Suprapubic skin (tissue), 4 donors: Measurements from ENCODE around the gene CXCR3. TPM values are rescaled to one million over a fixed set of nuclear protein-coding genes. Genes with fewer than 3 reads are reported as not detected.
"Not testable (repeated sequence)": the region's sequence is repeated elsewhere in the genome, so short reads cannot be mapped to it uniquely, and the experiment has no call there.

Experiments used
- DNase-seq, 2 donors: peaks; one replicate each; pipeline ENCODE4 v3.0.0-alpha.2; 2019; ENCODE audit warnings: low spot score in 2 of 2
- H3K27ac ChIP-seq: fragments of 200-600 bp; sonication (generic); one replicate; pipeline ENCODE4 v1.5.1; 2019
- H3K27me3 ChIP-seq: fragments of 200-600 bp; sonication (generic); one replicate; pipeline ENCODE4 v1.5.1; 2019
- H3K36me3 ChIP-seq: fragments of 200-600 bp; sonication (generic); one replicate; pipeline ENCODE4 v1.5.1; 2019
- H3K4me1 ChIP-seq: fragments of 200-600 bp; sonication (generic); one replicate; pipeline ENCODE4 v1.5.1; 2019
- H3K4me3 ChIP-seq: fragments of 200-600 bp; sonication (generic); one replicate; pipeline ENCODE4 v1.5.1; 2019; ENCODE audit warnings: mild to moderate bottlenecking
- H3K9me3 ChIP-seq: fragments of 200-600 bp; sonication (generic); one replicate; pipeline ENCODE4 v1.5.1; 2019
- EP300 ChIP-seq: sonication (generic); formaldehyde crosslinking; IDR thresholded peaks from one replicate; pipeline ENCODE4 v1.6.1; 2017; ENCODE audit warnings: antibody characterized with exemption
- POLR2A ChIP-seq, 2 donors: fragments of 450-650 bp; IDR thresholded peaks; one replicate each; pipeline ENCODE4 v1.6.1; 2017; ENCODE audit warnings: antibody characterized with exemption in 2 of 2, mild to moderate bottlenecking in 2 of 2, moderate library complexity in 2 of 2
- POLR2AphosphoS5 ChIP-seq, 3 donors: sonication (generic); formaldehyde crosslinking; IDR thresholded peaks; one replicate each; pipeline ENCODE4 v1.6.1; 2017; ENCODE audit warnings: antibody characterized with exemption in 3 of 3
- WGBS: methylation state at CpG from one replicate; pipeline ENCODE4 v1.1.5; 2018; 5-methylcytosine and 5-hydroxymethylcytosine counted together
- total RNA-seq, 4 donors: library from RNA; depleted of rRNA; stranded (reverse); fragments of >200 nt; gene quantifications; one replicate each; pipeline ENCODE4 v1.1.0, GENCODE V29; 2016
- TF ChIP-seq, protein P1 (sequence below), 2 donors: fragments of 200-600 bp in 1 of 2; fragments of 450-650 bp in 1 of 2; sonication (generic) in 1 of 2; IDR thresholded peaks; one replicate each; pipeline ENCODE4 v1.5.1; 2016 to 2019; ENCODE audit warnings: antibody characterized with exemption in 2 of 2, mild to moderate bottlenecking in 1 of 2, moderate library complexity in 1 of 2

Gene CXCR3
- total RNA-seq, 4 donors from 2014 or later = 0.29 to 0.30 TPM; not detected in 2

DNA sequence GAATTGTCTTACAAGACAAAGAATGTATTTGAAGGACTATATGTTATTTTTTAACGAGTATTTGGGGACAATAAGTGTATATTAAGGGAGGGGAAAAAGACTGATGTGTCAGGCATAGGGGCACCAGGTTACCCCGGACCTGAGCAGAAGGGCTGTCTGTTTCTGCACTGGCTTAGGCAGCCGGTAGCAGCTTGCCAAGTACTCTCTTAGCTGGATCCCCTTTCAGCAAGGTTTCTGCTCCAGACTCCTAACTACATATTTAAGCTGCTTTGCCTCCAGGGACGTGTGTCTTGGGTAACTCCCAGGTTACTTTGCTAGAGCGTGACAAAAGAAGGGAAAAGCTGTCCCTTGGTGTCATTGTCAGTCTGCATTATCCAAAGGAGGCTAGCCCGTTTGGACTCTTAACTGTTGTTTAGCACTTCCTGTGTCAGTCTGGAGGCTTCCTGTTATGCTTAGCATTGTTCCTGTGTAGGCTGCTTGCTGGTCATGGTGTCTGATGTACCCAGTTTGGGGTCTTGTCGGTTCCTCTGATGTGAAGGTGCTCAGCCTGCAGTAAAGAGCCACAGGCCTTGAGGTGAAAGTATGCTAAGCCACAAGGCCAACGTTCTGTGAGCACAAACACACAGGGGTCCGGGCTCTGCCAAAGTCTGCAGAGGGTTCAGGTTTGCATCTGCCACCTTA lies 11.6 kb downstream of the CXCR3 start:
- TF ChIP-seq EP300 (no peak), POLR2AphosphoS5 (IDR thresholded peaks at IDR 0.05) (no peak), POLR2A (IDR thresholded peaks at IDR 0.05) (no peak)
- TF ChIP-seq, protein P1, sequence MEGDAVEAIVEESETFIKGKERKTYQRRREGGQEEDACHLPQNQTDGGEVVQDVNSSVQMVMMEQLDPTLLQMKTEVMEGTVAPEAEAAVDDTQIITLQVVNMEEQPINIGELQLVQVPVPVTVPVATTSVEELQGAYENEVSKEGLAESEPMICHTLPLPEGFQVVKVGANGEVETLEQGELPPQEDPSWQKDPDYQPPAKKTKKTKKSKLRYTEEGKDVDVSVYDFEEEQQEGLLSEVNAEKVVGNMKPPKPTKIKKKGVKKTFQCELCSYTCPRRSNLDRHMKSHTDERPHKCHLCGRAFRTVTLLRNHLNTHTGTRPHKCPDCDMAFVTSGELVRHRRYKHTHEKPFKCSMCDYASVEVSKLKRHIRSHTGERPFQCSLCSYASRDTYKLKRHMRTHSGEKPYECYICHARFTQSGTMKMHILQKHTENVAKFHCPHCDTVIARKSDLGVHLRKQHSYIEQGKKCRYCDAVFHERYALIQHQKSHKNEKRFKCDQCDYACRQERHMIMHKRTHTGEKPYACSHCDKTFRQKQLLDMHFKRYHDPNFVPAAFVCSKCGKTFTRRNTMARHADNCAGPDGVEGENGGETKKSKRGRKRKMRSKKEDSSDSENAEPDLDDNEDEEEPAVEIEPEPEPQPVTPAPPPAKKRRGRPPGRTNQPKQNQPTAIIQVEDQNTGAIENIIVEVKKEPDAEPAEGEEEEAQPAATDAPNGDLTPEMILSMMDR (IDR thresholded peaks at IDR 0.05) = no peak
- WGBS = 65% methylated on average over 9 of the region's 9 CpGs
- H3K36me3 ChIP-seq = peaks cover 56% of the 10 kb centered on the region

DNA sequence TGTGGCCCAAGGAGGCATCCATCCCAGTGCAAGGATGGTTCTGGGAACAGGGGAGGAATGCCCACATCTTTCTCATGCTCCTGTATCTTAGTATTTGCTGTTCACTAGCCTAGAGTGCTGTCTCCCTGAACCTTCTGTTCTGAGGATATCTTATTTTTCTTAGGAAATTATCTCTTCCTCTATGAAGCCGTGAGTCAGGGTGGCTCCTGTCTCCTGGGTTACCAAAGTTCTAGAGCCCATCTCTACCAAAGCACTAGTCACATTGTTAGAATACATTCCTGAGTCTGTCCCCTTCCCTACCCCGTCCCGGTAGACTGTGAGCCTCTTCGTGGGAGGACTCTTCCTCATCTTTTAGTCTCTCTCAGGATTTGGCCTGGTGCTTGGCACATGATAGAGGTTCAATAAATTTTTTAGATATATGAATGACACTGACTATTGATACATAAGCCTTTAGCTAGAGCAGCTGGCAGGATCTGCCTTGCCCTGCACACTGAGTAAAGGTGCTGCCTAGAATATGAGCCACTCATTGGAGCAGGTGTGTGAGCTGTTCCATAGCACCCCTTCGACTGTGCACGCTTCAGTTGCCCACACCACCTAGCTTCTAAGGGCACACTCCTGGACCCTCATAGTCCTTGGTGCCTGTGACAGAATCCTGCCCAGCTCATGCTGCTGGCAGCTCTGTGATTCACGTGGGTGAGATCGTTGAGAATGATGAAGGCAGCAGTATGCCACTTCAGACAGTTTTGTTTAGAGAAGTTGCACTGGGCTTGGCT lies 13.3 kb downstream of the CXCR3 start:
- no peak overlapping the region for H3K27ac ChIP-seq
- no peak overlapping the region for H3K4me3 ChIP-seq
- no peaks in the 10 kb centered on the region for H3K9me3 ChIP-seq
- H3K36me3 ChIP-seq = peaks cover 46% of the 10 kb centered on the region
- DNase-seq = no peak
- 93% methylated on average over 8 of the region's 8 CpGs for WGBS
- no peaks in the 10 kb centered on the region for H3K4me1 ChIP-seq
- H3K27me3 ChIP-seq = no peaks in the 10 kb centered on the region
- TF ChIP-seq POLR2AphosphoS5 (IDR thresholded peaks at IDR 0.05) = no peak
- TF ChIP-seq, protein P1 (IDR thresholded peaks at IDR 0.05) = no peak
- TF ChIP-seq EP300 = no peak
- no peak for TF ChIP-seq POLR2A (IDR thresholded peaks at IDR 0.05)

More for the DNA sequence above, 11.6 kb downstream of the CXCR3 start:
- no peaks in the 10 kb centered on the region for H3K9me3 ChIP-seq
- no peak overlapping the region for H3K4me3 ChIP-seq
- H3K27ac ChIP-seq = no peak overlapping the region
- DNase-seq = no peak
- H3K4me1 ChIP-seq = no peaks in the 10 kb centered on the region
- H3K27me3 ChIP-seq = no peaks in the 10 kb centered on the region

DNA sequence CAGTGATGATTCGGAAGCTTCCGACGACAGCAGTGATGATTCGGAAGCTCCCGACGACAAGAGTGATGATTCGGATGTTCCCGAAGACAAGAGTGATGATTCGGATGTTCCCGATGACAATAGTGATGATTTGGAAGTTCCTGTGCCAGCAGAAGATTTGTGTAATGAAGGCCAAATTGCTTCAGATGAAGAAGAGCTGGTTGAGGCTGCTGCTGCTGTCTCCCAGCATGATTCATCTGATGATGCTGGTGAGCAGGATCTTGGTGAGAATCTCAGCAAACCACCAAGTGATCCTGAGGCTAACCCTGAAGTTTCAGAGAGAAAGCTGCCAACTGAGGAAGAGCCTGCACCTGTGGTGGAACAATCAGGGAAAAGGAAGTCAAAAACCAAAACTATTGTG lies 14.2 kb downstream of the CXCR3 start:
- Histone ChIP-seq H3K27ac (no peak overlapping the region), H3K9me3 (no peaks in the 10 kb centered on the region), H3K4me3 (no peak overlapping the region), H3K36me3 (peaks cover 44% of the 10 kb centered on the region), H3K27me3 (no peaks in the 10 kb centered on the region), H3K4me1 (no peaks in the 10 kb centered on the region)
- no peak for DNase-seq
- TF ChIP-seq POLR2AphosphoS5 (IDR thresholded peaks at IDR 0.05) = no peak
- TF ChIP-seq, protein P1 (IDR thresholded peaks at IDR 0.05) = no peak
- TF ChIP-seq POLR2A (IDR thresholded peaks at IDR 0.05) = no peak
- no peak for TF ChIP-seq EP300
- 88% methylated on average over 10 of the region's 10 CpGs for WGBS

DNA sequence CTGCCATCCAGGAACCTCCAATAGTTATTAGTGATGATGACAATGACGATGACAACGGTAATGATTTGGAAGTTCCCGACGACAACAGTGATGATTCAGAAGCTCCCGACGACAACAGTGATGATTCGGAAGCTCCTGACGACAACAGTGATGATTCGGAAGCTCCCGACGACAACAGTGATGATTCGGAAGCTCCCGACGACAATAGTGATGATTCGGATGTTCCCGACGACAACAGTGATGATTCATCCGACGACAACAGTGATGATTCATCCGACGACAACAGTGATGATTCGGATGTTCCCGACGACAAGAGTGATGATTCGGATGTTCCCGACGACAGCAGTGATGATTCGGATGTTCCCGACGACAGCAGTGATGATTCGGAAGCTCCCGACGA lies 14.7 kb downstream of the CXCR3 start:
- DNase-seq = no peak
- H3K4me1 ChIP-seq = no peaks in the 10 kb centered on the region
- H3K27ac ChIP-seq = no peak overlapping the region
- no peak overlapping the region for H3K4me3 ChIP-seq
- TF ChIP-seq POLR2A (IDR thresholded peaks at IDR 0.05) (no peak), POLR2AphosphoS5 (IDR thresholded peaks at IDR 0.05) (no peak), EP300 (no peak)
- TF ChIP-seq, protein P1 (IDR thresholded peaks at IDR 0.05) = no peak
- WGBS = 93% methylated on average over 33 of the region's 33 CpGs
- H3K9me3 ChIP-seq = no peaks in the 10 kb centered on the region
- H3K36me3 ChIP-seq = peaks cover 47% of the 10 kb centered on the region
- no peaks in the 10 kb centered on the region for H3K27me3 ChIP-seq

DNA sequence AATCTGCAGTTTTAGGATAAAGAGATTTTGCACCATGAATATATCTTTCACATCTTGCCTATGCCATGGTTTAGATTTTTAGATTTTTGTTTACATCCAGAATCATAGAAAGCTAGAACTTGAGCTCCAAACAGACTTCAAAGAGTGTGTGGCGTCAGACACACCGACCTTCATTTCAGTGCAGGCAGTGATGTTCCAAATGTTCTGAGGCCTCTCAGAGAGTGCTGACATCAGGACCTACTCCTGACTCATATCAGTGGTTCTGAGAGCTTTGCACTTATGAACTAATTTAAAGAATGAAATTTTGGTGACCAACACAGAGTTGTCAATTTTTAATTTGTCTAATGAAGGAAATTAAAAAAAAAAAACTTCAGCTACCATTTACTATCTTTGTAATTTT lies 18.3 kb downstream of the CXCR3 start:
- Histone ChIP-seq H3K4me1 (no peaks in the 10 kb centered on the region), H3K36me3 (peaks cover 38% of the 10 kb centered on the region), H3K9me3 (no peaks in the 10 kb centered on the region), H3K4me3 (no peak overlapping the region), H3K27ac (no peak overlapping the region), H3K27me3 (no peaks in the 10 kb centered on the region)
- no peak for TF ChIP-seq POLR2AphosphoS5 (IDR thresholded peaks at IDR 0.05)
- TF ChIP-seq, protein P1 (IDR thresholded peaks at IDR 0.05) = no peak
- TF ChIP-seq EP300 = no peak
- no peak for TF ChIP-seq POLR2A (IDR thresholded peaks at IDR 0.05)
- no peak for DNase-seq
- WGBS = 82% methylated on average over 2 of the region's 2 CpGs

DNA sequence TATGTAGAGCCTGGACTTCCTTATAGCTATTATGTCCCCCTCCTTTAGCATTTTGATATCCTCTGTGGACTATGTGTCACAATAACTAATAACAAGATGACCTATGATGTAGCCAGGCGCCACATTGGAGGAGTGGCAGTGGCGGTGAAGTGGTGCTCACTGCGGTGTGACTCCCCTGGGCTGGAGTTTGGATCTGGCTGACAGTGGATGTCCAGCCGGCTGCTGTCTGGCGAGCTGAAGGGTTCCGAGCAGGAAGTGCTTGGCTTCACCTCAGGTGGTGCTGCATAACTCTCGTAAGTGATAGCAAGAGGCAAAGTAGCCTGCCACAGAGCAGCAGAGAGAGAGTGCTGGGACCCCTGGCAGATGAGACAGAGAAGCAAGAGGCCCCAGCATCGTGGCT lies 25.1 kb downstream of the CXCR3 start:
- H3K4me3 ChIP-seq, DNase-seq, H3K36me3 ChIP-seq, H3K4me1 ChIP-seq, H3K9me3 ChIP-seq, H3K27ac ChIP-seq, H3K27me3 ChIP-seq: not testable (repeated sequence)
- WGBS = 50% methylated on average over 1 of the region's 8 CpGs
